ACC112 (cell line): ENCODE data around the gene CYSTM1.
A peak's percentile ranks its signal among the peaks of the same experiment; 100 is the strongest.

Experiments
- H2AFZ ChIP-seq: fragments of 200-600 bp; sonication (generic); one replicate; pipeline ENCODE4 v1.6.0; 2017; ENCODE audit warnings: antibody characterized with exemption, low read length; ENCODE audit not compliant: unreplicated experiment
- H3K27ac ChIP-seq: fragments of 200-600 bp; sonication (generic); 2 replicates; pipeline ENCODE4 v1.5.1; 2014; ENCODE audit warnings: low read depth, mild to moderate bottlenecking, antibody characterized with exemption, low read length, moderate library complexity
- H3K27me3 ChIP-seq: fragments of 200-600 bp; sonication (generic); 2 replicates; pipeline ENCODE4 v1.6.1; 2014; ENCODE audit warnings: mild to moderate bottlenecking, antibody characterized with exemption, low read length, moderate library complexity, mixed read lengths; ENCODE audit not compliant: insufficient read depth
- H3K36me3 ChIP-seq: fragments of 200-600 bp; sonication (generic); 2 replicates; pipeline ENCODE4 v1.6.1; 2016; ENCODE audit warnings: mild to moderate bottlenecking, antibody characterized with exemption, low read length, moderate library complexity, mixed read lengths; ENCODE audit not compliant: insufficient read depth
- H3K4me1 ChIP-seq: fragments of 200-600 bp; sonication (generic); one replicate; pipeline ENCODE4 v1.6.1; 2016; ENCODE audit warnings: low read length, mixed read lengths; ENCODE audit not compliant: insufficient read depth, unreplicated experiment, control insufficient read depth
- H3K4me3 ChIP-seq: fragments of 200-600 bp; sonication (generic); 2 replicates; pipeline ENCODE4 v1.5.1; 2014; ENCODE audit warnings: mild to moderate bottlenecking, low read depth, low read length
- H3K79me2 ChIP-seq: fragments of 200-600 bp; sonication (generic); one replicate; pipeline ENCODE4 v1.6.0; 2016; ENCODE audit warnings: low read length; ENCODE audit not compliant: control insufficient read depth, unreplicated experiment, insufficient read depth

CYSTM1 gene

GRCh38 chr5:140267559-140268018, 92.6 kb downstream of the CYSTM1 start:
- Histone ChIP-seq H3K79me2 (peaks cover 16% of the 10 kb centered on the region), H2AFZ (no peak overlapping the region), H3K36me3 (no peaks in the 10 kb centered on the region), H3K4me3 (no peak overlapping the region), H3K27me3 (no peaks in the 10 kb centered on the region), H3K27ac (no peak overlapping the region), H3K4me1 (no peaks in the 10 kb centered on the region)

GRCh38 chr5:140270008-140270407, 95.0 kb downstream of the CYSTM1 start:
- Histone ChIP-seq H3K27me3 (no peaks in the 10 kb centered on the region), H3K27ac (no peak overlapping the region), H3K36me3 (no peaks in the 10 kb centered on the region), H3K4me3 (no peak overlapping the region), H2AFZ (no peak overlapping the region), H3K79me2 (peaks cover 12% of the 10 kb centered on the region), H3K4me1 (no peaks in the 10 kb centered on the region)

GRCh38 chr5:140273401-140273877, 98.5 kb downstream of the CYSTM1 start:
- H3K79me2 ChIP-seq: peaks cover 2% of the 10 kb centered on the region
- no peak overlapping the region for H3K27ac ChIP-seq
- no peaks in the 10 kb centered on the region for H3K36me3 ChIP-seq
- no peak overlapping the region for H2AFZ ChIP-seq
- no peaks in the 10 kb centered on the region for H3K27me3 ChIP-seq
- no peak overlapping the region for H3K4me3 ChIP-seq
- no peaks in the 10 kb centered on the region for H3K4me1 ChIP-seq

- Histone ChIP-seq H3K36me3 (no peaks in the 10 kb centered on the region), H3K27me3 (no peaks in the 10 kb centered on the region), H2AFZ (no peak overlapping the region), H3K4me1 (no peaks in the 10 kb centered on the region), H3K27ac (no peak overlapping the region), H3K79me2 (peaks cover 5% of the 10 kb centered on the region), H3K4me3 (no peak overlapping the region)
Measured at GRCh38 chr5:140275837-140276236, 100.8 kb downstream of the CYSTM1 start.

- H3K36me3 ChIP-seq: no peaks in the 10 kb centered on the region
- H3K4me1 ChIP-seq: no peaks in the 10 kb centered on the region
- H3K27me3 ChIP-seq: no peaks in the 10 kb centered on the region
- H3K27ac ChIP-seq: no peak overlapping the region
- no peak overlapping the region for H3K4me3 ChIP-seq
- peaks cover 28% of the 10 kb centered on the region for H3K79me2 ChIP-seq
- no peak overlapping the region for H2AFZ ChIP-seq
Measured at GRCh38 chr5:140282266-140282665, 107.3 kb downstream of the CYSTM1 start.

- no peaks in the 10 kb centered on the region for H3K36me3 ChIP-seq
- no peak overlapping the region for H3K4me3 ChIP-seq
- no peak overlapping the region for H2AFZ ChIP-seq
- H3K79me2 ChIP-seq: peaks cover 36% of the 10 kb centered on the region
- no peaks in the 10 kb centered on the region for H3K4me1 ChIP-seq
- no peak overlapping the region for H3K27ac ChIP-seq
- H3K27me3 ChIP-seq: no peaks in the 10 kb centered on the region
Measured at GRCh38 chr5:140284013-140284412, 109.0 kb downstream of the CYSTM1 start.

- peaks cover 59% of the 10 kb centered on the region for H3K79me2 ChIP-seq
- no peak overlapping the region for H2AFZ ChIP-seq
- H3K4me1 ChIP-seq: peaks cover under 1% of the 10 kb centered on the region
Measured at GRCh38 chr5:140286424-140286823, 111.4 kb downstream of the CYSTM1 start.

GRCh38 chr5:140287801-140288521, 113.0 kb downstream of the CYSTM1 start:
- no peaks in the 10 kb centered on the region for H3K27me3 ChIP-seq
- H3K27ac ChIP-seq: no peak overlapping the region
- H3K79me2 ChIP-seq: peaks cover 70% of the 10 kb centered on the region
- no peak overlapping the region for H3K4me3 ChIP-seq
- no peak overlapping the region for H2AFZ ChIP-seq
- H3K4me1 ChIP-seq: peaks cover 14% of the 10 kb centered on the region
- no peaks in the 10 kb centered on the region for H3K36me3 ChIP-seq

More at GRCh38 chr5:140286424-140286823, 111.4 kb downstream of the CYSTM1 start:
- no peak overlapping the region for H3K27ac ChIP-seq
- H3K4me3 ChIP-seq: no peak overlapping the region
- no peaks in the 10 kb centered on the region for H3K36me3 ChIP-seq
- no peaks in the 10 kb centered on the region for H3K27me3 ChIP-seq

DNA sequence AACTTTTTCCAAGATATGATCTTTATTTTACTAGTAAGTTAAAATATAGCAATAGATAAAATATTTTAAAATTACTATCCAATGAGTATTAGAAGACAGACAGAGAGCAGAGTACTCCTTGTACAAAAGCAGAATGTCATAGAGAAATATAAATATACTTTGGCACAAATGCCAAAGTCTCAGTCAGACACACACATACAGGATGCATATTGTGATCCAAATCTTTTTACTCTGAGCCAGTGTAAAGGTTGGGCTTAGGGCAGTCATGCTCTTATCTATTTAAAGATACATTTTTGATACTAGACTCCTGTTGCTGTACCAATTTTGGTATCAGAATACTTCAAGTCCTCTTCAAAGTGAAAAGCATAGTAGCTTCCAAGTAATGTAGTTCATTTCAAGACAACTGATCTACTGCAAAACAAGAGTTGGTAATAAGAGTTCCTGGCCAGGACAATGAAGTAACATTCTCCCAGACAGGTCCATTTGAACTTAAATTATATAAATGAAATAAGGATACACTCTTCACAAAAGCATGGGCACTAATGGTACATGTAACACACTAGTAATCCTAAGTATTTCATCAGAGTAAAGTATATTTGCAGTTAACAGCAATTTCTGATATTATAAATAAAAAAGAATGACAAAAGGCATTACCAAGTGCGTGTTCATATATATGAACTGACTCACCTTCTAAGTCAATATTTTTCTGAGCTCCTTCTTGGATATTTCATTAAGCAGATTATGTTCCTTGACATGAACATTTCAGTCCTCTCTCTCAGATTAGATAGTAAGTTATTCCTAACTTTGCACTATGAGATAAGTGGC, 117.4 kb downstream of the CYSTM1 start:
- H3K79me2 ChIP-seq: peaks cover 82% of the 10 kb centered on the region
- H3K27ac ChIP-seq: peak overlapping the region; percentile 82
- no peak overlapping the region for H2AFZ ChIP-seq
- H3K4me1 ChIP-seq: peaks cover 57% of the 10 kb centered on the region
- no peaks in the 10 kb centered on the region for H3K36me3 ChIP-seq
- 0 out of 2 replicates have a peak overlapping the region, but pooled peaks have one; percentile 1 for H3K4me3 ChIP-seq
- H3K27me3 ChIP-seq: no peaks in the 10 kb centered on the region
